Erythroblast (primary cell): ENCODE measurements around the gene IQGAP1.

Experiments used
- GATA1 ChIP-seq: IDR thresholded peaks from 2 replicates; pipeline ENCODE4 v1.6.1; 2011; ENCODE audit warnings: low read depth, mild to moderate bottlenecking, control low read depth, low read length, moderate library complexity
- POLR2A ChIP-seq: IDR thresholded peaks from 2 replicates; pipeline ENCODE4 v1.6.1; 2011; ENCODE audit warnings: mild to moderate bottlenecking, low read length

GRCh38 chr15:90458061-90458460 lies 70.0 kb downstream of the IQGAP1 start:
- TF ChIP-seq POLR2A: no peak
- TF ChIP-seq GATA1: no peak
